Neural progenitor cell (in vitro differentiated cells): ENCODE measurements around the gene SEPTIN11. TPM values are rescaled to one million over a fixed set of nuclear protein-coding genes. Genes with fewer than 3 reads are reported as not detected.

Experiments
- DNase-seq: peaks from one replicate; pipeline ENCODE4 v3.0.0-alpha.2; 2016; ENCODE audit warnings: low spot score
- H2AFZ ChIP-seq: fragments of 200-600 bp; sonication (generic); replicated peaks from 2 replicates; pipeline ENCODE4 v1.6.1; 2016; ENCODE audit warnings: antibody characterized with exemption
- H3F3A ChIP-seq: fragments of 200-600 bp; sonication (generic); 2 replicates; pipeline ENCODE4 v1.6.1; 2016; ENCODE audit warnings: antibody characterized with exemption, low read depth
- H3K27ac ChIP-seq: fragments of 200-600 bp; sonication (generic); 2 replicates; pipeline ENCODE4 v1.5.1; 2016; ENCODE audit warnings: mild to moderate bottlenecking
- H3K27me3 ChIP-seq: fragments of 200-600 bp; sonication (generic); 2 replicates; pipeline ENCODE4 v1.6.1; 2016; ENCODE audit warnings: mild to moderate bottlenecking, moderate library complexity
- H3K36me3 ChIP-seq: fragments of 200-600 bp; sonication (generic); 2 replicates; pipeline ENCODE4 v1.5.1; 2016
- H3K4me1 ChIP-seq: fragments of 200-600 bp; sonication (generic); 2 replicates; pipeline ENCODE4 v1.6.1; 2016; ENCODE audit warnings: mixed run types
- H3K4me2 ChIP-seq: fragments of 200-600 bp; sonication (generic); 2 replicates; pipeline ENCODE4 v1.6.1; 2016
- H3K4me3 ChIP-seq: fragments of 200-600 bp; sonication (generic); 2 replicates; pipeline ENCODE4 v1.5.1; 2016
- H3K79me2 ChIP-seq: fragments of 200-600 bp; sonication (generic); 2 replicates; pipeline ENCODE4 v1.6.1; 2016; ENCODE audit warnings: low read depth
- H3K9ac ChIP-seq: fragments of 200-600 bp; sonication (generic); 2 replicates; pipeline ENCODE4 v1.6.1; 2016
- H3K9me3 ChIP-seq: fragments of 200-600 bp; sonication (generic); 2 replicates; pipeline ENCODE4 v1.5.1; 2016; ENCODE audit warnings: low read depth
- H4K20me1 ChIP-seq: fragments of 200-600 bp; sonication (generic); 2 replicates; pipeline ENCODE4 v1.6.1; 2016; ENCODE audit warnings: low read depth
- H3K27ac Mint-ChIP-seq: 3 replicates; pipeline ENCODE4 v1.8.0; 2021; ENCODE audit warnings: mixed read lengths
- H3K27me3 Mint-ChIP-seq: 2 replicates; pipeline ENCODE4 v1.8.0; 2022; ENCODE audit warnings: low read depth, mild to moderate bottlenecking, inconsistent platforms, moderate library complexity, mixed read lengths; ENCODE audit not compliant: insufficient read depth
- H3K36me3 Mint-ChIP-seq: 3 replicates; pipeline ENCODE4 v1.8.0; 2021; ENCODE audit warnings: mixed read lengths
- H3K4me1 Mint-ChIP-seq: 3 replicates; pipeline ENCODE4 v1.8.0; 2021; ENCODE audit warnings: mixed read lengths
- H3K4me3 Mint-ChIP-seq: 3 replicates; pipeline ENCODE4 v1.8.0; 2021; ENCODE audit warnings: mild to moderate bottlenecking, moderate library complexity, mixed read lengths
- H3K9me3 Mint-ChIP-seq: 3 replicates; pipeline ENCODE4 v1.8.0; 2020; ENCODE audit warnings: mixed read lengths
- CTCF ChIP-seq: fragments of 200-600 bp; sonication (generic); IDR thresholded peaks from 2 replicates; pipeline ENCODE4 v1.5.1; 2017; ENCODE audit warnings: antibody characterized with exemption, mild to moderate bottlenecking
- EZH2 ChIP-seq: fragments of 200-600 bp; sonication (generic); IDR thresholded peaks from 2 replicates; pipeline ENCODE4 v1.6.1; 2017; ENCODE audit warnings: antibody characterized with exemption, mild to moderate bottlenecking, moderate library complexity
- EZH2phosphoT487 ChIP-seq: fragments of 200-600 bp; sonication (generic); IDR thresholded peaks from 2 replicates; pipeline ENCODE4 v1.6.1; 2017; ENCODE audit warnings: antibody characterized with exemption
- total RNA-seq: library from RNA; depleted of rRNA; stranded (reverse); fragments of >200 nt; gene quantifications from 2 replicates; pipeline ENCODE4 v1.2.3, GENCODE V29; 2015; ENCODE audit warnings: low replicate concordance

SEPTIN11 gene
- total RNA-seq, 1 donor from 2014 or later = 183 TPM

GRCh38 chr4:76953956-76954355 lies 4.4 kb downstream of the SEPTIN11 start:
- DNase-seq = no peak
- Histone ChIP-seq H3F3A (peaks cover 25% of the 10 kb centered on the region), H3K9ac (no peak overlapping the region), H3K4me1 (peaks cover 21% of the 10 kb centered on the region), H3K27ac (no peak overlapping the region), H3K4me3 (no peak overlapping the region), H3K9me3 (no peaks in the 10 kb centered on the region), H3K36me3 (no peaks in the 10 kb centered on the region), H3K79me2 (peaks cover 90% of the 10 kb centered on the region), H4K20me1 (peaks cover 71% of the 10 kb centered on the region), H3K4me2 (no peak overlapping the region), H3K27me3 (no peaks in the 10 kb centered on the region), H2AFZ (no peak overlapping the region)
- Mint-ChIP-seq H3K9me3 (no peaks in the 10 kb centered on the region), H3K27me3 (peaks cover 5% of the 10 kb centered on the region), H3K4me3 (no peak overlapping the region), H3K27ac (no peak overlapping the region), H3K4me1 (peaks cover 29% of the 10 kb centered on the region), H3K36me3 (peaks cover 31% of the 10 kb centered on the region)
- TF ChIP-seq EZH2 (no peak), CTCF (no peak), EZH2phosphoT487 (no peak)

GRCh38 chr4:76954489-76954888 lies 4.9 kb downstream of the SEPTIN11 start:
- peaks cover 20% of the 10 kb centered on the region for H3F3A ChIP-seq
- peak overlapping the region; percentile 57 for H3K27ac Mint-ChIP-seq
- TF ChIP-seq EZH2phosphoT487 = no peak
- TF ChIP-seq EZH2 = no peak
- no peak for TF ChIP-seq CTCF
- H2AFZ ChIP-seq = no peak overlapping the region
- peaks cover 5% of the 10 kb centered on the region for H3K27me3 Mint-ChIP-seq
- H3K4me1 ChIP-seq = peaks cover 21% of the 10 kb centered on the region
- H3K4me1 Mint-ChIP-seq = peaks cover 29% of the 10 kb centered on the region
- H3K27ac ChIP-seq = no peak overlapping the region
- H3K9ac ChIP-seq = no peak overlapping the region
- peaks cover 96% of the 10 kb centered on the region for H3K79me2 ChIP-seq
- H3K4me3 ChIP-seq = no peak overlapping the region
- peaks cover 75% of the 10 kb centered on the region for H4K20me1 ChIP-seq
- no peaks in the 10 kb centered on the region for H3K36me3 ChIP-seq
- DNase-seq = no peak
- H3K9me3 ChIP-seq = no peaks in the 10 kb centered on the region
- no peaks in the 10 kb centered on the region for H3K9me3 Mint-ChIP-seq
- no peaks in the 10 kb centered on the region for H3K27me3 ChIP-seq
- H3K4me3 Mint-ChIP-seq = no peak overlapping the region
- peaks cover 34% of the 10 kb centered on the region for H3K36me3 Mint-ChIP-seq
- H3K4me2 ChIP-seq = no peak overlapping the region

- Mint-ChIP-seq H3K9me3 (no peaks in the 10 kb centered on the region), H3K27me3 (peaks cover 5% of the 10 kb centered on the region), H3K27ac (no peak overlapping the region), H3K4me1 (peaks cover 31% of the 10 kb centered on the region), H3K36me3 (peaks cover 35% of the 10 kb centered on the region), H3K4me3 (no peak overlapping the region)
- TF ChIP-seq CTCF = no peak
- no peak for TF ChIP-seq EZH2
- no peak for TF ChIP-seq EZH2phosphoT487
- Histone ChIP-seq H3F3A (peaks cover 13% of the 10 kb centered on the region), H3K36me3 (no peaks in the 10 kb centered on the region), H3K4me1 (peaks cover 21% of the 10 kb centered on the region), H3K9ac (no peak overlapping the region), H3K27me3 (no peaks in the 10 kb centered on the region), H3K9me3 (no peaks in the 10 kb centered on the region), H3K4me3 (no peak overlapping the region), H3K4me2 (no peak overlapping the region), H4K20me1 (peaks cover 76% of the 10 kb centered on the region), H3K79me2 (peaks cover 100% of the 10 kb centered on the region), H3K27ac (no peak overlapping the region), H2AFZ (no peak overlapping the region)
- no peak for DNase-seq
Observed at GRCh38 chr4:76955182-76955581, 5.6 kb downstream of the SEPTIN11 start.
